GM12878 (cell line): ENCODE data around the gene ARHGAP12. TPM values are rescaled to one million over a fixed set of nuclear protein-coding genes. Genes with fewer than 3 reads are reported as not detected.

Experiments
- BHLHE40 ChIP-seq, 2 experiments: fragments of 450-650 bp in 1 of 2; IDR thresholded peaks; 2 replicates each; pipeline ENCODE4 v1.6.1; 2011 to 2017; ENCODE audit warnings: low read depth in 2 of 2, borderline replicate concordance in 1 of 2, improper control_type of control experiment in 1 of 2, low read length in 1 of 2, mild to moderate bottlenecking in 1 of 2
- BRCA1 ChIP-seq: IDR thresholded peaks from 2 replicates; pipeline ENCODE4 v1.6.1; 2011; ENCODE audit warnings: low read depth, low read length, improper control_type of control experiment
- EGR1 ChIP-seq, 2 experiments: IDR thresholded peaks; 1 replicate in 1 of 2; 2 replicates in 1 of 2; pipeline ENCODE4 v1.6.1; 2011 to 2012; ENCODE audit warnings: low read depth in 2 of 2, low read length in 2 of 2, borderline replicate concordance in 1 of 2, mild to moderate bottlenecking in 1 of 2, moderate library complexity in 1 of 2
- EP300 ChIP-seq, 2 experiments: fragments of 150-350 bp in 1 of 2; IDR thresholded peaks; 2 replicates each; pipeline ENCODE4 v1.6.1; 2011 to 2012; ENCODE audit warnings: low read depth in 2 of 2, low read length in 2 of 2, borderline replicate concordance in 1 of 2, improper control_type of control experiment in 1 of 2, inconsistent platforms in 1 of 2; ENCODE audit not compliant: control insufficient read depth in 1 of 2
- EZH2 ChIP-seq: IDR thresholded peaks from 2 replicates; pipeline ENCODE4 v1.6.1; 2012; ENCODE audit warnings: low read depth, mild to moderate bottlenecking, control low read depth, inconsistent platforms, low read length, borderline replicate concordance; ENCODE audit not compliant: control insufficient read depth
- FOXM1 ChIP-seq: IDR thresholded peaks from 2 replicates; pipeline ENCODE4 v1.6.1; 2012; ENCODE audit warnings: low read depth, mild to moderate bottlenecking, inconsistent platforms, low read length, moderate library complexity
- IRF3 ChIP-seq: fragments of 450-650 bp; IDR thresholded peaks from 2 replicates; pipeline ENCODE4 v1.6.1; 2014; ENCODE audit warnings: mild to moderate bottlenecking
- KLF5 ChIP-seq: fragments of 450-650 bp; IDR thresholded peaks from 2 replicates; pipeline ENCODE4 v1.6.1; 2014; ENCODE audit warnings: mild to moderate bottlenecking; ENCODE audit not compliant: partially characterized antibody
- MYC ChIP-seq: IDR thresholded peaks from 2 replicates; pipeline ENCODE4 v1.6.1; 2011; ENCODE audit warnings: mild to moderate bottlenecking, low read length, moderate library complexity, inconsistent platforms; ENCODE audit not compliant: insufficient read depth, insufficient replicate concordance, insufficient read length, severe bottlenecking
- NFIC ChIP-seq: IDR thresholded peaks from 2 replicates; pipeline ENCODE4 v1.6.1; 2012; ENCODE audit warnings: low read depth, mild to moderate bottlenecking, inconsistent platforms, low read length, moderate library complexity
- NFYA ChIP-seq: IDR thresholded peaks from 2 replicates; pipeline ENCODE4 v1.6.1; 2011; ENCODE audit warnings: low read depth, mild to moderate bottlenecking, low read length, improper control_type of control experiment, borderline replicate concordance
- NRF1 ChIP-seq: conservative IDR thresholded peaks from 2 replicates; pipeline ENCODE4 v1.6.1; 2011; ENCODE audit warnings: mild to moderate bottlenecking, low read depth, low read length, improper control_type of control experiment
- PAX5 ChIP-seq: IDR thresholded peaks from 2 replicates; pipeline ENCODE4 v1.6.1; 2011; ENCODE audit warnings: low read depth, low read length, borderline replicate concordance
- PBX3 ChIP-seq: IDR thresholded peaks from 2 replicates; pipeline ENCODE4 v1.6.1; 2011; ENCODE audit warnings: mild to moderate bottlenecking, low read depth, low read length, moderate library complexity; ENCODE audit not compliant: insufficient replicate concordance
- POLR2AphosphoS2 ChIP-seq: IDR thresholded peaks from 2 replicates; pipeline ENCODE4 v1.6.1; 2011; ENCODE audit warnings: low read depth, mild to moderate bottlenecking, low read length, improper control_type of control experiment, moderate library complexity
- POU2F2 ChIP-seq: IDR thresholded peaks from 3 replicates; pipeline ENCODE4 v1.6.1; 2011; ENCODE audit warnings: low read depth, mild to moderate bottlenecking, low read length, borderline replicate concordance
- RBBP5 ChIP-seq: fragments of 200-600 bp; sonication (generic); conservative IDR thresholded peaks from 2 replicates; pipeline ENCODE4 v1.6.1; 2016
- SMAD1 ChIP-seq: fragments of 450-650 bp; IDR thresholded peaks from 2 replicates; pipeline ENCODE4 v1.6.1; 2018; ENCODE audit warnings: mild to moderate bottlenecking, low read depth; ENCODE audit not compliant: partially characterized antibody
- SMC3 ChIP-seq: IDR thresholded peaks from 2 replicates; pipeline ENCODE4 v1.6.1; 2011; ENCODE audit warnings: low read length, improper control_type of control experiment, borderline replicate concordance
- SP1 ChIP-seq: IDR thresholded peaks from one replicate; pipeline ENCODE4 v1.6.1; 2011; ENCODE audit warnings: low read depth, low read length
- SREBF2 ChIP-seq: IDR thresholded peaks from 2 replicates; pipeline ENCODE4 v1.6.1; 2012; ENCODE audit warnings: mild to moderate bottlenecking, low read length
- STAT1 ChIP-seq: fragments of 450-650 bp; conservative IDR thresholded peaks from 2 replicates; pipeline ENCODE4 v1.6.1; 2014; ENCODE audit warnings: antibody characterized with exemption, mild to moderate bottlenecking
- WRNIP1 ChIP-seq: IDR thresholded peaks from 2 replicates; pipeline ENCODE4 v1.6.1; 2011; ENCODE audit warnings: low read depth, low read length, improper control_type of control experiment, borderline replicate concordance
- polyA plus RNA-seq, 11 experiments: library from polyadenylated mRNA; depleted of rRNA in 4 of 11; unstranded in 6 of 11; stranded (reverse) in 5 of 11; fragments of >200 nt; fragmentation: Nextera tagmentation in 4 of 11; fragmentation: Illumina TruSeq in 1 of 11; extraction: Ambion mirVana in 4 of 11; extraction: Trizol in 1 of 11; gene quantifications; 1 replicate in 1 of 11; 2 replicates in 10 of 11; pipeline versions ENCODE4 v1.2.1 to v1.2.3, GENCODE V29; 2011 to 2016; ENCODE audit warnings: inconsistent platforms in 2 of 11, missing spikeins in 2 of 11, low read depth in 1 of 11
- total RNA-seq, 4 experiments: library from RNA; depleted of rRNA in 3 of 4; stranded (reverse); fragments of >200 nt in 3 of 4; fragmentation: Illumina TruSeq in 1 of 4; extraction: Trizol in 1 of 4; gene quantifications; 2 replicates each; pipeline versions ENCODE4 v1.2.1 to v1.2.3, GENCODE V29; 2013 to 2021
- TF ChIP-seq, protein P1 (sequence below): fragments of 450-650 bp; IDR thresholded peaks from 2 replicates; pipeline ENCODE4 v1.6.1; 2017; ENCODE audit warnings: mild to moderate bottlenecking, low read depth, inconsistent platforms; ENCODE audit not compliant: poor library complexity, severe bottlenecking
- TF ChIP-seq, protein P2 (sequence below): fragments of 450-650 bp; IDR thresholded peaks from 2 replicates; pipeline ENCODE4 v1.6.1; 2017; ENCODE audit warnings: borderline replicate concordance

ARHGAP12 gene
- total and polyA plus RNA-seq, 10 of the 15 experiments (the other 5 are each of a cell fraction or from before 2014, with no cell fraction given), result 5.4 to 15.6 (median 8.5) TPM

GRCh38 chr10:31770307-31770902 is 158.2 kb downstream of the ARHGAP12 start (continued):
- TF ChIP-seq NFIC (no peak), SMAD1 (no peak), SMC3 (peak; percentile 97), EZH2 (no peak), PAX5 (no peak), BHLHE40 (IDR thresholded peaks at IDR 0.05; ENCODE audit: borderline replicate concordance in 1 of 2, low read depth in 2 of 2, low read length in 1 of 2) (0 out of 4 replicates have a peak, but pooled peaks of 1 of the 2 experiments have one; percentile 23), STAT1 (no peak), SP1 (no peak), RBBP5 (no peak), SREBF2 (no peak), POLR2AphosphoS2 (no peak), IRF3 (no peak), WRNIP1 (no peak), BRCA1 (no peak), NFYA (no peak), NRF1 (no peak), FOXM1 (no peak), MYC (no peak), EGR1 (IDR thresholded peaks at IDR 0.05; ENCODE audit: borderline replicate concordance in 1 of 2, low read depth in 2 of 2, low read length in 2 of 2) (no peak), KLF5 (no peak), EP300 (IDR thresholded peaks at IDR 0.05; ENCODE audit: borderline replicate concordance in 1 of 2, control insufficient read depth in 1 of 2, low read depth in 2 of 2, low read length in 2 of 2) (no peak), PBX3 (no peak), POU2F2 (0 out of 3 replicates have a peak, but pooled peaks have one; percentile 13)
- TF ChIP-seq, protein P1, sequence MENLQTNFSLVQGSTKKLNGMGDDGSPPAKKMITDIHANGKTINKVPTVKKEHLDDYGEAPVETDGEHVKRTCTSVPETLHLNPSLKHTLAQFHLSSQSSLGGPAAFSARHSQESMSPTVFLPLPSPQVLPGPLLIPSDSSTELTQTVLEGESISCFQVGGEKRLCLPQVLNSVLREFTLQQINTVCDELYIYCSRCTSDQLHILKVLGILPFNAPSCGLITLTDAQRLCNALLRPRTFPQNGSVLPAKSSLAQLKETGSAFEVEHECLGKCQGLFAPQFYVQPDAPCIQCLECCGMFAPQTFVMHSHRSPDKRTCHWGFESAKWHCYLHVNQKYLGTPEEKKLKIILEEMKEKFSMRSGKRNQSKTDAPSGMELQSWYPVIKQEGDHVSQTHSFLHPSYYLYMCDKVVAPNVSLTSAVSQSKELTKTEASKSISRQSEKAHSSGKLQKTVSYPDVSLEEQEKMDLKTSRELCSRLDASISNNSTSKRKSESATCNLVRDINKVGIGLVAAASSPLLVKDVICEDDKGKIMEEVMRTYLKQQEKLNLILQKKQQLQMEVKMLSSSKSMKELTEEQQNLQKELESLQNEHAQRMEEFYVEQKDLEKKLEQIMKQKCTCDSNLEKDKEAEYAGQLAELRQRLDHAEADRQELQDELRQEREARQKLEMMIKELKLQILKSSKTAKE, result no peak
- TF ChIP-seq, protein P2, sequence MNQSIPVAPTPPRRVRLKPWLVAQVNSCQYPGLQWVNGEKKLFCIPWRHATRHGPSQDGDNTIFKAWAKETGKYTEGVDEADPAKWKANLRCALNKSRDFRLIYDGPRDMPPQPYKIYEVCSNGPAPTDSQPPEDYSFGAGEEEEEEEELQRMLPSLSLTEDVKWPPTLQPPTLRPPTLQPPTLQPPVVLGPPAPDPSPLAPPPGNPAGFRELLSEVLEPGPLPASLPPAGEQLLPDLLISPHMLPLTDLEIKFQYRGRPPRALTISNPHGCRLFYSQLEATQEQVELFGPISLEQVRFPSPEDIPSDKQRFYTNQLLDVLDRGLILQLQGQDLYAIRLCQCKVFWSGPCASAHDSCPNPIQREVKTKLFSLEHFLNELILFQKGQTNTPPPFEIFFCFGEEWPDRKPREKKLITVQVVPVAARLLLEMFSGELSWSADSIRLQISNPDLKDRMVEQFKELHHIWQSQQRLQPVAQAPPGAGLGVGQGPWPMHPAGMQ, result no peak
